ENCODE data around the gene SCRT2.
"Not testable (repeated sequence)": the region's sequence is repeated elsewhere in the genome, so short reads cannot be mapped to it uniquely, and the experiment has no call there.

SCRT2 gene

GRCh38 chr20:675453-676314, at the start of gene SCRT2:
Gene SCRT2 (minus strand): TSS chr20:675802. CDS start chr20:675601, 201 bp downstream.
- intact Hi-C loops (cut with DNase I): no loop called here

DNA sequence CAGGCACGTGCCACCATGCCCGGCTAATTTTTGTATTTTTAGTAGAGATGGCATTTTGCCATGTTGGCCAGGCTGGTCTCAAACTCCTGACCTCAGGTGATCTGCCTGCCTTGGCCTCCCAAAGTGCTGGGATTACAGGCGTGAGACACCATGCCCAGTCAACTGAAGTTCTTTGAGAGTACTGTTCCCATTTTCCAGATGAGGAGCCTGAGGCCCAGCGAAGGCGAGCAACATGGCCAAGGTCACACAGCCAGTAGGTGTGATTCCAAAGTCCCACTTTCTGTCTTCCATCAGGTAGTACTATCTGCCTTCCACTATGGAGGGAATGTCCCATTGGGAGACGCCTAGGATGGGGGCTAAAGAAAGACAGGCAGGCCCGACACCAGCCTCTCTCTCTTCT, 49.2 kb upstream of the SCRT2 start:
- DNase-seq; intact Hi-C loops (cut with DNase I): not testable (repeated sequence)

More at GRCh38 chr20:675453-676314, at the start of gene SCRT2:
- DNase-seq: peak in 40 of 42 donors; percentile 12 to 88 (median 72)

- intact Hi-C loops (cut with DNase I): no loop called here
- peak in 1 of 42 donors; percentile 20 for DNase-seq
These were observed 48.2 kb upstream of the SCRT2 start for GRCh38 chr20:723756-724155.

DNA sequence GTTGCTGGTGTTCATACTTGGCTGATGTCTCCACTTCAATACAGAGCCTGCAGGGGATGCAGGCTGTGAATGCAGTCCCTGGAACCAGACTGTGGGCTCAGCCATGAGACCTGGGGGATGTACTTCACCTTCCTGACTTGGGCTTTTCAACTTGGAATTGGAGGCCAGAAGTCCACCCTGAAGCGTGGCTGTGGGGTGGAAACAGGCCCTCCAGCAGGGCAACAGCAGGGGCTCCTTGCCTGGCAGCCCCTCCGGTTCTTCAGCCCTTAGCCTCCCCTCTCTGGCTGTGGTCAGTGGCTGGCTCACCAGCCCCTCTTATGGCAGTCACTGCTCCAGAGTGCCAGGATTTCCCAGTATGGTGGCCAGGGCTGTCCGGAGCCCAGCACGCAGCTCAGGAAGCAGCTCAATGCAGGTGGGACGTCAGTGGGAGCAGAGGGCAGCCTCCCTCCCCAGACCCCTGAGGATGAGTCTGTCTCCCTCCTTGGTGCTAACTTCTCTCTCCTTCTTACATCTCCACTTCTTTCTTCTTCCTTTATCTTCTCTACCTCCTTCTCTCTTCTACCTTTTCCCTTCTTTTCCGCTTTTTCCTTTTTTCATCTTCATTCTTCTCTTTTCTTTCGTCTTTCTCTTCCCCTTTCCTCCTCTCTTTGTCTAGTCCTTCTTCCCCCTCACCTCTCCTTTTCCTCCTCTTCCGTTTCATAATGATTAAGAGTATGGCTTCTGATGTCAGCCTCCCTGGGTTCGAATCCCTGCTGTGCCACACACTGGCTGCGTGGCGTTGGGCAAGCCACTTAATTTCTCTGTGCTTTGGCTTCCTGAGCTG, 47.4 kb upstream of the SCRT2 start:
- intact Hi-C loops (cut with DNase I): no loop called here
- DNase-seq: no peak

DNA sequence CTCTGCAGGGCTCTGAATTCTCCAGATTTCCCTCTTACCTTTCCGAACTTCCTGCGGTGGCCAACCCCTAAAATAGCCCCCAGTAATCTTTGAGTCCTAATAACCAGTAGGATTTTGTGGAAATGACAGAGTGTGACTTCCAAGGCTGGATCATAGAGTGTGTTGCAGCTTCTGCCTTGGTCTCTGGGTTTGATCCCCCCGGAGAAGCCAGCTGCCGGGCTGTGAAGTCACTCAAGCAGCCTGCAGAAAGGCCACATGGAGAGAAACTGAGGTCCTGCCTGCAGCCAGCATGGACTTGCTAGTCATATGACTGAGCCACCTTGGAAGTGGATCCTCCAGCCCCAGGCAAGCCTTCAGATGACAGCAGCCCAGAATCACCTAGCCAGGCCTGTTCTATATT, 46.3 kb upstream of the SCRT2 start:
- peak in 1 of 42 donors; percentile 8 for DNase-seq
- intact Hi-C loops (cut with DNase I): no loop called here

- intact Hi-C loops (cut with DNase I): no loop called here
- DNase-seq: peak in 1 of 42 donors; percentile 7
These were observed 44.2 kb upstream of the SCRT2 start for GRCh38 chr20:719816-720215.

- peak in 1 of 42 donors; percentile 6 for DNase-seq
- intact Hi-C loops (cut with DNase I): no loop called here
These were observed 43.5 kb upstream of the SCRT2 start for GRCh38 chr20:719068-719467.

DNA sequence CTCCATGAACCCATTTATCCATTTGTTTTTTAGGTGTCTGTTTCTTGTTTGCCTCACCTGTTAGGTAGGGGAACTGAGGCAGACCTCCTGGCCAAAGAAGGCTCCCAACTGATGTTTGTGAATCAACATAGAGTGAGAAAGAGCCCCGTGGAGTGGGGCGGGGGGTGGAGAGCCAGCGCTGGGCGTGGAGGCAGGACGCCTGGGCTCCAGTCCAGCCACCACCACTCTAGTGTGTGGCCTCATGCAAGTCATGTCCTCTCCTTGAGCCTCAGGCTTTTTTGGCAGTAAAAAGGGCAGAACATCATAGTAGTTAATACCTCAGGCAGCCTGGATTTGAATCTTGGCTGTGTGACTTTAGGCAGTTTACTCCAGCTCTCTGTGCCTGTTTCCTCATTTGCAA, 42.2 kb upstream of the SCRT2 start:
- peak in 1 of 42 donors; percentile 9 for DNase-seq
- intact Hi-C loops (cut with DNase I): no loop called here

DNA sequence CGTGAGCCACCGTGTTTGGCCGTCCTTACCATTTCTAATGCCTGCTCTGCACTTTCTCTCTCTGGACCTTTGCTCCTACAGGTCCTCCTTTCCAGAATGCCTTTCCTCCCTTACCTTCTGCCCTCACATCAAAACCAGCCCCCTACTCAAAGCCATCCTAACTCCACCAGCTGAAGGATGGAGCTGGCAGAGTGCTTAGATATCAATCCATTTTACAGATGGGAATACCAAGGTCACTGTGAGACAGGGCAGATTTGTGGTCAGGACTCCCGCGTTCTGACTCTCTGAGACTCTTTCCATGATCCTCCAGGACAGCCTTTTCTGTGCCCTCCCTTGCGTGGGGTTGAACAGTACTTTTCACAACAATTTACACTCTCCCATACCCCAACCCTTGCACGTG, 41.7 kb upstream of the SCRT2 start:
- intact Hi-C loops (cut with DNase I): no loop called here
- no peak for DNase-seq

DNA sequence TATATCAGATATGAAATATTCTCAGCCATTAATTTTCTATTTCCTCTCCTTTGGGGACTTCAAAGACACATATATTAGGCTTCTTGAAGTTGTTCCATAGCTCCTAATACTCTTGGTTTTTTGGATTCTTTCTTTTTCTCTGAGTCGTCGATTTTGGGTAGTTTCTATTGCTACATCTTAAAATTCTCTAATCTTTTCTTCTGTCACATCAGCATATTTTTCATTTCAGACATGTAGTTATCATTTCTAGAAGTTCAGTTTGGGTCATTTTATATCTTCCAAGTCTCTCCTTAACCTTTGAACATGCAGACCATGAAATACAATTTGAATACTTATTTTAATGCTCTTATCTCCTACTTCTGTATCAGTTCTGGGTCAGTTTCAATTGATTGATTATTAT, 38.9 kb upstream of the SCRT2 start:
- intact Hi-C loops (cut with DNase I): no loop called here

DNA sequence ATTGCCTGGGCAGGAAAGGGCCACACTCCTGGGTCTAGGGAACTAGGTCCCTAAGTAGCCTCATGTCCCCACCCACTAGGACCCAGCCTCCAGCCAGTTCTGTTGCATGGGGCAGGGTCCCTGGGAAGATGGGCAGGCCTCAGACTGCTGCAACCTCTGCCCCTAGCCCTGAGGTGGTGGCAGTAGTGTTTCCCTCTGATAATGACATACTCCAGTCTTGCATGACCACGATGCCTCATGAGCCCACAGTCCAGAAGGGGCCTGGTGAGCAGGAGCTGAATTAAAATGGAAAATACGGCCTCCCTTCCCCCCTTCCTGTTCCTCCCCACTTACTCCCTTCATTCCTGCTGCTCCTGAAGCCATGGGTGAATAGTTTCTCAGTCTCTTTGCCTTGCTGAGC, 36.0 kb upstream of the SCRT2 start:
- peak in 1 of 42 donors; percentile 4 for DNase-seq
- intact Hi-C loops (cut with DNase I): no loop called here

More for the DNA sequence above, 38.9 kb upstream of the SCRT2 start:
- no peak for DNase-seq

- intact Hi-C loops (cut with DNase I): no loop called here
These were observed 35.3 kb upstream of the SCRT2 start for GRCh38 chr20:710780-711450.

DNA sequence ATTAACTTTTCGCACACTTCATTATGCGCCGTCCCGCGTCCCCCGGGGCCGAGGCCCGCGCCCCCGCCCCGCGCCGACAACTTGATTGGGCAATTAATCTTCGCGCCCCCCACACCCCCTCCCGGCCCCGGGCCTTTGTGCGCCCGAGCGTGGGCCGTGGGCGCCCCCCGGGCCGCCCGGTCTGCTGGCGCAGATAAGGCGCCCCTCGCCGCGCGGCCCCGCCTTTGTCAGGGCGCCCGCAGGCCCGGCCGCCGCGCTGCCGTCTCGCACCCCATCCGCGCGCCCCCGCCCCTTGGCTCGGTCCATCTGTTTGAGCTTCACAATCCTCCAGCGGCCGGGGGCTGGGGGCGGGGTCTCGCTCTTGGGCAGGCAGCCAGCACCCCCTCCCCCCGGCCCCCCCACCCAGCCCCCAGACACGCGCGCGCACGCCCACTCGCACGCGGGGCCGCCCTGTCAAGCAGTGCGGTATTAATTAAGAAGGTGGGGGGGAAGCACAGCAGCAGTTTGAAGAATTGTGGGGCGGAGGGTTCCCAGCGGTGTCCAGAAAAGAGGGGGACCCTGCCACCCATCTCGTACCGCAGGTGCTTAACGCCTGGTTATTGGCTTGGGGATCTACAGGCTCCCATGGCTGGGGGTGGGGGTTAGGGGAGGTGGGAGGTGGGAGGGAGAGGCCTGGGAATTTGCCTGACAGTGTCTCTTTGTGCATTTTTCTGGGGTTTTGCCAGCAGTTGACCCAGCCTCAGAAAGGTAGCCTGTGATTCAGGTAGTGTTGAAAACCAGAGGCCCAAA, 34.6 kb upstream of the SCRT2 start:
- peak in 1 of 42 donors; percentile 22 for DNase-seq

More at GRCh38 chr20:710780-711450, 35.3 kb upstream of the SCRT2 start:
- DNase-seq: peak in 1 of 42 donors; percentile 9

GRCh38 chr20:709423-709822, 33.8 kb upstream of the SCRT2 start:
- peak in 6 of 42 donors; percentile 5 to 53 (median 32) for DNase-seq
- intact Hi-C loops (cut with DNase I): no loop called here

More for the DNA sequence above, 34.6 kb upstream of the SCRT2 start:
- intact Hi-C loops (cut with DNase I): no loop called here

DNA sequence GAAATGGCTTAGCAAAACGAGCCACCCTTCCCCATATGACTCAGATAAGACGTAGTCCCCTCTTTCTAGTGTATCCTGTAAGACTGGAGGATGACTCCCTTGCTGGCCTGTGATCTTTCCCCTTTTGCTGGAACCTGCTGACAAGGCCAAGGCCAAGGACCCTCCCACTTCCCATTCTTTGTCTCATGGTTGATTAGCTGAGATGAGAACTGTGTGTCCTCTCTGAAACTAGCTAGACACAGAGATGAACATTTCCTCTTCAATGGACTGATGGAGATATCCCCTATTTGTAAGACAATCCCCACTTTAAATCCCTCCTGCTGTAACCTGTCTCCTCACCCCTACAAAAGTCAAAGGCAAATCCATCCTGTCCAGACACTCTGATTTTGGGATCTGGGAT, 33.4 kb upstream of the SCRT2 start:
- intact Hi-C loops (cut with DNase I): no loop called here
- no peak for DNase-seq

GRCh38 chr20:707451-708110, 32.0 kb upstream of the SCRT2 start:
- intact Hi-C loops (cut with DNase I): no loop called here
- peak in 1 of 42 donors; percentile 9 for DNase-seq

DNA sequence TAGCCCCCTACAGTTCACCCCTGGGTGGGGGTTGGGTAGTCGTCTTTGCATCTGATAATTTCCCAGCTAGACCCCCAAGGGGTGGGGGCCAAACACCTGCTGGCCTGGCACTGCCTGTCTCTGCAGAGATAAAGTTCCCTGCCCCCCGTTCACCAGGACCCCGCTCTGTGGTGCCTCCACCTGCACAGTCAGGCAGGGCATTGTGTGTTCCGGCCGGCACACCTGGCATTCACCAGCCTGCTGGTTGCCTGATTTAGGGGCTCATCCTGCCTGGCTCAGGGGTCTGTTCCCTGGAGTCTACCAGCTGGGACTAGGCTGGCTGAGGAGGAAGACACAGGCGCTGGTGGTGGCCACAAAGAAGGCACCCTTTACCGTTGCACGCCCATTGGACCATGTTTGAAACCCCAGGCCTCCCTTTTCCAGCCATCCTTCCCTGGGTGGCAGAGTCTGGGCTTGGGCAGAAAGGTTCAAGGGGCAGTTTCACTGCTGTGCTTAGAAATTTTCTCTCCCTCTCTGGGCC, 30.8 kb upstream of the SCRT2 start:
- intact Hi-C loops (cut with DNase I): no loop called here
- DNase-seq: peak in 1 of 42 donors; percentile 15

DNA sequence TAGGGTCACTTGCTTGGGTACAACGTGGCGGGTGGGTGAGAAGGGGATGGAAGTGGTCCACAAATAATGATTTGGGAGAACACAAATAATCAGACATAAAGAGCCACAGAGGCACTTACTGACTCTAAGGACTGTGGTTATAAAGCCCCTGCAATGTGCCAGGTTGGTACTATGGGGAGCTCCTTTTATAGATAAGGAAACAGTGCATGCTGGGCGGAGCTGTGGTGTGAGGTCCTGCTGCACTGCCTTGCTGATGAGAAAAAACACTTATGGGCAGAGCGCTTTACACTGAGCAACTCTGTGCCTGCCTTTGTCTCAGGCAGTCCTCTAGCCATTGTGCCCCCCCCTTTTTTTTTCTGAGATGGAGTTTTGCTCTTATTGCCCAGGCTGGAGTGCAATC, 29.1 kb upstream of the SCRT2 start:
- intact Hi-C loops (cut with DNase I): no loop called here
- no peak for DNase-seq
